Measurements from ENCODE around the gene TSPAN11. TPM values are rescaled to one million over a fixed set of nuclear protein-coding genes. Genes with fewer than 3 reads are reported as not detected.

Gene TSPAN11
- total RNA-seq, 1 experiment from 2014 or later = not detected

GRCh38 chr12:30928356-30929244 lies 2.1 kb downstream of the TSPAN11 start:
- Histone ChIP-seq H3K27me3 (ENCODE audit: control insufficient read depth, insufficient read depth, low read length) (peaks cover 45% of the 10 kb centered on the region), H3K36me3 (ENCODE audit: control insufficient read depth, insufficient read depth, low read length) (no peaks in the 10 kb centered on the region), H3K27ac (ENCODE audit: low read length) (no peak overlapping the region), H3K4me3 (ENCODE audit: low read depth in 2 of 2, low read length in 2 of 2) (no peak overlapping the region), H3K4me1 (ENCODE audit: control insufficient read depth, insufficient read depth, low read length) (no peaks in the 10 kb centered on the region), H3K9me3 (ENCODE audit: control insufficient read depth, insufficient read depth, low read depth, low read length) (no peaks in the 10 kb centered on the region)
- no peak for ATAC-seq
- DNase-seq (ENCODE audit: low read depth, low spot score) = no peak
- TF ChIP-seq TCF7L2 (IDR thresholded peaks at IDR 0.05; ENCODE audit: low read depth, low read length) (no peak), REST (IDR thresholded peaks at IDR 0.05; ENCODE audit: insufficient read depth in 1 of 2, low read depth in 2 of 2, low read length in 1 of 2) (no peak), SIN3A (IDR thresholded peaks at IDR 0.05; ENCODE audit: borderline replicate concordance, insufficient read depth, low read depth, low read length) (no peak), POLR2AphosphoS5 (IDR thresholded peaks at IDR 0.05; ENCODE audit: low read depth, low read length) (no peak), CTCF (IDR thresholded peaks at IDR 0.05) (no peak)
- ChIA-PET CTCF (no interaction called here), POLR2A (no interaction called here)
- in situ Hi-C loops (cut with HindIII; ENCODE audit: low pct_unique_long_range_greater_than_20kb, low sequenced_read_pairs) (no loop called here), intact Hi-C loops (cut with micrococcal nuclease; ENCODE audit: unreplicated experiment) (no loop called here)
- no TSS peak for BruUV-seq (replicated peaks)

GRCh38 chr12:30930238-30930637 lies 3.7 kb downstream of the TSPAN11 start:
- no TSS peak for BruUV-seq (replicated peaks)
- Histone ChIP-seq H3K4me1 (ENCODE audit: control insufficient read depth, insufficient read depth, low read length) (no peaks in the 10 kb centered on the region), H3K4me3 (ENCODE audit: low read depth in 2 of 2, low read length in 2 of 2) (no peak overlapping the region), H3K36me3 (ENCODE audit: control insufficient read depth, insufficient read depth, low read length) (no peaks in the 10 kb centered on the region), H3K9me3 (ENCODE audit: control insufficient read depth, insufficient read depth, low read depth, low read length) (no peaks in the 10 kb centered on the region), H3K27me3 (ENCODE audit: control insufficient read depth, insufficient read depth, low read length) (peaks cover 35% of the 10 kb centered on the region), H3K27ac (ENCODE audit: low read length) (no peak overlapping the region)
- intact Hi-C loops (cut with micrococcal nuclease; ENCODE audit: unreplicated experiment) (no loop called here), in situ Hi-C loops (cut with HindIII; ENCODE audit: low pct_unique_long_range_greater_than_20kb, low sequenced_read_pairs) (no loop called here)
- ChIA-PET CTCF (no interaction called here), POLR2A (interaction anchor here (0.6 kb wide), 1 partner anchor 453 kb away, joined by 3 read pairs; no protein-coding TSS in a partner anchor)
- TF ChIP-seq POLR2AphosphoS5 (IDR thresholded peaks at IDR 0.05; ENCODE audit: low read depth, low read length) (no peak), CTCF (IDR thresholded peaks at IDR 0.05) (no peak), TCF7L2 (IDR thresholded peaks at IDR 0.05; ENCODE audit: low read depth, low read length) (no peak), REST (IDR thresholded peaks at IDR 0.05; ENCODE audit: insufficient read depth in 1 of 2, low read depth in 2 of 2, low read length in 1 of 2) (no peak), SIN3A (IDR thresholded peaks at IDR 0.05; ENCODE audit: borderline replicate concordance, insufficient read depth, low read depth, low read length) (no peak)
- no peak for DNase-seq (ENCODE audit: low read depth, low spot score)
- ATAC-seq = no peak
